SK-N-MC (cell line): ENCODE data around the gene PSME4.

Experiments
- EZH2 ChIP-seq: fragments of 200-600 bp; sonication (generic); IDR thresholded peaks from one replicate; pipeline ENCODE4 v1.6.1; 2017; ENCODE audit warnings: antibody characterized with exemption
- FOXP2 ChIP-seq: optimal IDR thresholded peaks from 2 replicates; pipeline ENCODE3; 2011; ENCODE audit warnings: mild to moderate bottlenecking, moderate library complexity; ENCODE audit not compliant: insufficient read depth; ENCODE audit errors: extremely low read length, control extremely low read depth
- POLR2AphosphoS5 ChIP-seq: IDR thresholded peaks from 2 replicates; pipeline ENCODE4 v1.6.1; 2012; ENCODE audit warnings: mild to moderate bottlenecking, low read depth, low read length, borderline replicate concordance

DNA sequence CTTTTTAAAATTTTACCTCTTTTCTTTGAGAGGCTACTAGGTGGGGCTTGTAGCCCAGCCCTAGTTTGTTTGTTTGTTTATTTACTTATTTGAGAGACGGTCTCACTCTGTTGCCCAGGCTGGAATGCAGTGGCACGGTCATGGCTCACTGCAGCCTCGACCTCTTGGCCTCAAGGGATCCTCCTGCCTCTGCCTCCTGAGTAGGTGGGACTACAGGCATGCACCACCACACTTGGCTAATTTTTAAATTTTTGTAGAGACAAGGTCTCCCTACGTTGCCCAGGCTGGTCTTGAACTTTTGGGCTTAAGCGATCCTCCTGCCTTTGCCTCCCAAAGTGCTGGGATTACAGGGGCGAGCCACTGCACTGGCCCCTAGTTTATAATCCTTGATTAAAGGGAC lies 149.0 kb downstream of the PSME4 start:
- TF ChIP-seq EZH2 (no peak), POLR2AphosphoS5 (no peak), FOXP2 (no peak)
